Measurements from ENCODE around the gene OPA1.
A peak's percentile ranks its signal among the peaks of the same experiment; 100 is the strongest.

The OPA1 gene

GRCh38 chr3:193592841-193593667 is at the start of gene OPA1:
Gene OPA1, plus strand, starts transcription at chr3:193593208. Its CDS starts 170 bp downstream, at chr3:193593378.
- TF ChIP-seq, protein P1, sequence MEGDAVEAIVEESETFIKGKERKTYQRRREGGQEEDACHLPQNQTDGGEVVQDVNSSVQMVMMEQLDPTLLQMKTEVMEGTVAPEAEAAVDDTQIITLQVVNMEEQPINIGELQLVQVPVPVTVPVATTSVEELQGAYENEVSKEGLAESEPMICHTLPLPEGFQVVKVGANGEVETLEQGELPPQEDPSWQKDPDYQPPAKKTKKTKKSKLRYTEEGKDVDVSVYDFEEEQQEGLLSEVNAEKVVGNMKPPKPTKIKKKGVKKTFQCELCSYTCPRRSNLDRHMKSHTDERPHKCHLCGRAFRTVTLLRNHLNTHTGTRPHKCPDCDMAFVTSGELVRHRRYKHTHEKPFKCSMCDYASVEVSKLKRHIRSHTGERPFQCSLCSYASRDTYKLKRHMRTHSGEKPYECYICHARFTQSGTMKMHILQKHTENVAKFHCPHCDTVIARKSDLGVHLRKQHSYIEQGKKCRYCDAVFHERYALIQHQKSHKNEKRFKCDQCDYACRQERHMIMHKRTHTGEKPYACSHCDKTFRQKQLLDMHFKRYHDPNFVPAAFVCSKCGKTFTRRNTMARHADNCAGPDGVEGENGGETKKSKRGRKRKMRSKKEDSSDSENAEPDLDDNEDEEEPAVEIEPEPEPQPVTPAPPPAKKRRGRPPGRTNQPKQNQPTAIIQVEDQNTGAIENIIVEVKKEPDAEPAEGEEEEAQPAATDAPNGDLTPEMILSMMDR (IDR thresholded peaks at IDR 0.05), result no peak
- peak; percentile 97 for DNase-seq
- Mint-ChIP-seq H3K4me3 (peak within 1 kb of the TSS; percentile 97), H3K4me1 (peaks cover 38% of the 10 kb centered on the region), H3K27ac (peak within 1 kb of the TSS; percentile 88), H3K36me3 (ENCODE audit: low read depth) (peaks cover 22% of the 10 kb centered on the region), H3K9me3 (no peaks in the 10 kb centered on the region), H3K27me3 (ENCODE audit: low read depth, poor library complexity) (peaks cover 5% of the 10 kb centered on the region)

DNA sequence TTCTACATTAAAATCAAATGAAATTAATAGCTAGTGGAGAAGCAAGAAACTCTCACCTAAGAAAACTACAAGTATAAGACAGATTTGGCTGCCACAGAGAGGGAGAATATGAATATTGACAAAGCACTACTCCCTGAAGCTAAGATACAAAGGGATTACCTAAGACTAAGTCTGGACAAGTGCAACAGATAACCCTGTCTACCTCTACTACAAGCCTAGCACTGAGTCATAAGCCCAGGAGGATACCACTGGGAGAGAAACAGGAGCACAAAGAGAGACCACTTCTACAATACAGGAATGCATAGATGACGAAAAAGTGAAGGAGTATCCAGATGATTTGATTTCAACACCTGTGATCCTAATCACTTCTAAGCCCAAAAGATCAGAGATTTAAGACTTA is 48.7 kb upstream of the OPA1 start:
- H3K36me3 Mint-ChIP-seq (ENCODE audit: low read depth), result no peaks in the 10 kb centered on the region
- H3K9me3 Mint-ChIP-seq, result peaks cover 14% of the 10 kb centered on the region
- peaks cover 6% of the 10 kb centered on the region for H3K27me3 Mint-ChIP-seq (ENCODE audit: low read depth, poor library complexity)
- no peak for DNase-seq
- no peaks in the 10 kb centered on the region for H3K4me1 Mint-ChIP-seq
- H3K27ac Mint-ChIP-seq, result no peak overlapping the region
- TF ChIP-seq, protein P1 (IDR thresholded peaks at IDR 0.05), result no peak
- no peak overlapping the region for H3K4me3 Mint-ChIP-seq

DNA sequence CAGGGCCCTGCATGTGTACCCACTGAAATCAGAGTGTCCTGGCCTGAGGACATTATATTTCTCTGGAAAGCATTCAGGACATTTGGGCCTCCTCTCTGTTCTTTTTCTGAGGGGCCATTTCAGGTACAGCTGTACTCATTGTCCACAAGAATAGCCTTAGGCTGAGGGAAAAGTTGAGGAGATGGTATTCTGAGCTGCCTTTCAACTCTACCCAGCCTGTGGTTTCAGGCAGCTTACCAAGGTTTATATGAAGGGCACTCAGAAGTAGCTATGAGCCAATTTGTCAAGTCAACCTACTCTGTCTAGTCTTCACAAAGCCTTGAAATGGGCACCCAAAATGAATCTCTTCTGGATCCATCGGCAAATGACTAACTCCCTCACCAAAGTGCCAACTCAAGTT is 47.7 kb upstream of the OPA1 start:
- no peaks in the 10 kb centered on the region for H3K36me3 Mint-ChIP-seq (ENCODE audit: low read depth)
- H3K27me3 Mint-ChIP-seq (ENCODE audit: low read depth, poor library complexity), result peaks cover 4% of the 10 kb centered on the region
- DNase-seq, result no peak
- H3K27ac Mint-ChIP-seq, result no peak overlapping the region
- peaks cover 14% of the 10 kb centered on the region for H3K9me3 Mint-ChIP-seq
- no peaks in the 10 kb centered on the region for H3K4me1 Mint-ChIP-seq
- TF ChIP-seq, protein P1 (IDR thresholded peaks at IDR 0.05), result no peak
- no peak overlapping the region for H3K4me3 Mint-ChIP-seq

DNA sequence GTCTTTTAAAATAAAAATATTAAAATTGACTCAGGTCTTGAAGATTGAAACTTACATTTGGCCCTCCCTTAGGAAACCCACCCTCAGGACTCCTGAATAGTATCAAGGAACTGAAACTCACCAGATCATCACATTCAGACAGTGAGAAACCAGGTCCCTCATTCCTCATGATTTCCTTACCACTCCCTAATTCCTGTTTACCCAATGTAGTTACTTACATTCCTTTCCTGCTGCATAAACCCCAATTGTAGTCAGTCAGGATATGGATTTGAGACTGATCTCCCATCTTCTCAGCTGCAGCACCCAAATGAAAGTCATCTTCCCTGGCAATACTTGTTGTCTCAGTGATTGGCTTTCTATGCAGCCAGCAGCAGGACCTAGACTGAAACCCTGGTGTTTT is 46.9 kb upstream of the OPA1 start:
- H3K4me1 Mint-ChIP-seq, result no peaks in the 10 kb centered on the region
- H3K27me3 Mint-ChIP-seq (ENCODE audit: low read depth, poor library complexity), result peaks cover 4% of the 10 kb centered on the region
- no peak overlapping the region for H3K27ac Mint-ChIP-seq
- no peak for DNase-seq
- TF ChIP-seq, protein P1 (IDR thresholded peaks at IDR 0.05), result no peak
- peaks cover 14% of the 10 kb centered on the region for H3K9me3 Mint-ChIP-seq
- H3K4me3 Mint-ChIP-seq, result no peak overlapping the region
- H3K36me3 Mint-ChIP-seq (ENCODE audit: low read depth), result no peaks in the 10 kb centered on the region

GRCh38 chr3:193548406-193548805 is 44.6 kb upstream of the OPA1 start:
- DNase-seq, result no peak
- no peaks in the 10 kb centered on the region for H3K4me1 Mint-ChIP-seq
- H3K36me3 Mint-ChIP-seq (ENCODE audit: low read depth), result no peaks in the 10 kb centered on the region
- no peak overlapping the region for H3K27ac Mint-ChIP-seq
- peaks cover 4% of the 10 kb centered on the region for H3K27me3 Mint-ChIP-seq (ENCODE audit: low read depth, poor library complexity)
- peaks cover 14% of the 10 kb centered on the region for H3K9me3 Mint-ChIP-seq
- H3K4me3 Mint-ChIP-seq, result no peak overlapping the region
- TF ChIP-seq, protein P1 (IDR thresholded peaks at IDR 0.05), result no peak

DNA sequence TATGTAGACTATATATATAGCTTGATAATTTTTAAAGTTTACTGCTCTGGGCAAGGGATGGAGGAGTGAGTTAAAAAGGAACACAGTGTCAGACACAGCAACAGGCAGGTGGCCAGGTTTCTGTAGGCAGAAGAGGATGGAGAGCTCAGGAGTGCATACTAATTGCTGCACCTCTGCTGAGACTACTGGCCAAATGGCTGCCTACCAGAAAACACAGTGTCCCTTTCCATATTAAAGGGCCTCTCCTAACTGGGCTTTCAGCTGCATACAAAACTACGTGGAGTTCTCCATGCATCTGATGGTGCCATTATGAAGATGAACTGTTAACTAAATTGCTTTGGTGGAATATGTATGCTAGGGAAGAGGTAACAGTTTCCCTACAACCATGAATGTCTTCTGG is 40.1 kb upstream of the OPA1 start:
- TF ChIP-seq, protein P1 (IDR thresholded peaks at IDR 0.05), result no peak
- DNase-seq, result no peak
- Mint-ChIP-seq H3K9me3 (no peaks in the 10 kb centered on the region), H3K27me3 (ENCODE audit: low read depth, poor library complexity) (peaks cover 2% of the 10 kb centered on the region), H3K36me3 (ENCODE audit: low read depth) (no peaks in the 10 kb centered on the region), H3K4me3 (no peak overlapping the region), H3K27ac (no peak overlapping the region), H3K4me1 (peaks cover 8% of the 10 kb centered on the region)
